WTC11 (cell line): ENCODE data around the gene LONP2. TPM values are rescaled to one million over a fixed set of nuclear protein-coding genes. Genes with fewer than 3 reads are reported as not detected.

Experiments used
- ARID4B ChIP-seq: sonication (generic); formaldehyde crosslinking; IDR thresholded peaks from 2 replicates; pipeline ENCODE4 v1.8.0; 2023; ENCODE audit warnings: missing genetic modification reagents, mild to moderate bottlenecking, borderline replicate concordance
- E2F1 ChIP-seq: sonication (generic); formaldehyde crosslinking; IDR thresholded peaks from 2 replicates; pipeline ENCODE4 v1.8.0; 2022; ENCODE audit warnings: mild to moderate bottlenecking, missing genetic modification reagents
- E2F4 ChIP-seq: sonication (generic); formaldehyde crosslinking; IDR thresholded peaks from 2 replicates; pipeline ENCODE4 v1.8.1; 2022; ENCODE audit warnings: low read depth, mild to moderate bottlenecking, moderate library complexity, missing genetic modification reagents, borderline replicate concordance
- E2F5 ChIP-seq: sonication (generic); formaldehyde crosslinking; IDR thresholded peaks from 2 replicates; pipeline ENCODE4 v1.8.1; 2022; ENCODE audit warnings: mild to moderate bottlenecking, moderate library complexity, missing genetic modification reagents
- ELF4 ChIP-seq: sonication (generic); formaldehyde crosslinking; IDR thresholded peaks from 2 replicates; pipeline ENCODE4 v1.8.1; 2022; ENCODE audit warnings: low read depth, mild to moderate bottlenecking, moderate library complexity, missing genetic modification reagents
- ERG ChIP-seq: fragments of 250-450 bp; sonication (Bioruptor Pico); IDR thresholded peaks from 2 replicates; pipeline ENCODE4 v1.8.0; 2021; ENCODE audit warnings: mild to moderate bottlenecking
- MYBL2 ChIP-seq: sonication (generic); formaldehyde crosslinking; IDR thresholded peaks from 2 replicates; pipeline ENCODE4 v1.8.1; 2023; ENCODE audit warnings: mild to moderate bottlenecking, moderate library complexity, missing genetic modification reagents
- SMAD4 ChIP-seq: sonication (generic); formaldehyde crosslinking; IDR thresholded peaks from 2 replicates; pipeline ENCODE4 v1.8.0; 2022; ENCODE audit warnings: mild to moderate bottlenecking, missing genetic modification reagents
- ZMAT4 ChIP-seq: fragments of 250-450 bp; sonication (Bioruptor Pico); IDR thresholded peaks from 2 replicates; pipeline ENCODE4 v1.9.0; 2021; ENCODE audit warnings: mild to moderate bottlenecking
- ZNF281 ChIP-seq: sonication (generic); formaldehyde crosslinking; IDR thresholded peaks from 2 replicates; pipeline ENCODE4 v1.8.0; 2023; ENCODE audit warnings: mild to moderate bottlenecking, missing genetic modification reagents
- ZNF512 ChIP-seq: sonication (generic); formaldehyde crosslinking; IDR thresholded peaks from 2 replicates; pipeline ENCODE4 v1.8.1; 2022; ENCODE audit warnings: missing genetic modification reagents, borderline replicate concordance
- ZNF532 ChIP-seq: fragments of 250-450 bp; sonication (Bioruptor Pico); IDR thresholded peaks from 2 replicates; pipeline ENCODE4 v1.9.0; 2021; ENCODE audit warnings: mild to moderate bottlenecking, borderline replicate concordance
- total RNA-seq: library from RNA; stranded (reverse); gene quantifications from 3 replicates; pipeline ENCODE4 v1.2.3, GENCODE V29; 2021

Gene LONP2
- total RNA-seq, 1 experiment from 2014 or later: 28.4 TPM

- TF ChIP-seq ZNF281 (CRISPR knock-in tag) (no peak), ZNF512 (CRISPR knock-in tag) (no peak), E2F4 (CRISPR knock-in tag) (no peak), ELF4 (CRISPR knock-in tag) (no peak), ZMAT4 (CRISPR knock-in tag) (no peak), SMAD4 (no peak), ERG (no peak), E2F1 (CRISPR knock-in tag) (no peak), E2F5 (no peak), ARID4B (no peak), MYBL2 (no peak), ZNF532 (CRISPR knock-in tag) (no peak)
These were observed 111.1 kb downstream of the LONP2 start (continued) for GRCh38 chr16:48354877-48355855.
